Vagina (tissue), 2 donors: ENCODE data around the gene C17orf50.

Source experiments
- POLR2A ChIP-seq, 2 donors: fragments of 450-650 bp; IDR thresholded peaks; one replicate each; pipeline ENCODE4 v1.6.1; 2017; ENCODE audit warnings: antibody characterized with exemption in 2 of 2, mild to moderate bottlenecking in 2 of 2, moderate library complexity in 2 of 2
- TF ChIP-seq, protein P1 (sequence below), 3 experiments: fragments of 450-650 bp in 2 of 3; fragments of 200-600 bp in 1 of 3; sonication (generic) in 1 of 3; IDR thresholded peaks; one replicate each; pipeline ENCODE4 v1.5.1; 2017 to 2019; ENCODE audit warnings: antibody characterized with exemption in 3 of 3, mild to moderate bottlenecking in 2 of 3, moderate library complexity in 2 of 3

DNA sequence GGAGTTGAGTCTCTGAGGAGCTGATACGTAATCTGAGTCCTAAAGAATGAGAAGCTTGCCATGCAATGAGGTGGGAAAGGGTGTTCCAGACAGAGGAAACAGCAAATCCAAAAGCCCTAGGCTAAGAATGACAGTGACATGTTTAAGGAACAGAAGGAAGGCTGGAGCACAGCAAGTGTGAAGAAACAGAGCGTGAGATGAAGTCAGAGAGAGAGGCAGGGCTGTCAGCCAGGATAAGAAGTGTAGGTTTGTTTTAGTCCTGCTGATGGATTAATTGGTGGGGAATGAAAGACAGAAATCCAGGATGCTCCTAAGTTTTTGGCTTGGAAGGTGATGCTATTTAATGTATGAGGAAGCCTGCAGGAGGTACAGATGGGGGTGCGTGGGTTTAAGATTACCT is 20.3 kb downstream of the C17orf50 start:
- TF ChIP-seq, protein P1, sequence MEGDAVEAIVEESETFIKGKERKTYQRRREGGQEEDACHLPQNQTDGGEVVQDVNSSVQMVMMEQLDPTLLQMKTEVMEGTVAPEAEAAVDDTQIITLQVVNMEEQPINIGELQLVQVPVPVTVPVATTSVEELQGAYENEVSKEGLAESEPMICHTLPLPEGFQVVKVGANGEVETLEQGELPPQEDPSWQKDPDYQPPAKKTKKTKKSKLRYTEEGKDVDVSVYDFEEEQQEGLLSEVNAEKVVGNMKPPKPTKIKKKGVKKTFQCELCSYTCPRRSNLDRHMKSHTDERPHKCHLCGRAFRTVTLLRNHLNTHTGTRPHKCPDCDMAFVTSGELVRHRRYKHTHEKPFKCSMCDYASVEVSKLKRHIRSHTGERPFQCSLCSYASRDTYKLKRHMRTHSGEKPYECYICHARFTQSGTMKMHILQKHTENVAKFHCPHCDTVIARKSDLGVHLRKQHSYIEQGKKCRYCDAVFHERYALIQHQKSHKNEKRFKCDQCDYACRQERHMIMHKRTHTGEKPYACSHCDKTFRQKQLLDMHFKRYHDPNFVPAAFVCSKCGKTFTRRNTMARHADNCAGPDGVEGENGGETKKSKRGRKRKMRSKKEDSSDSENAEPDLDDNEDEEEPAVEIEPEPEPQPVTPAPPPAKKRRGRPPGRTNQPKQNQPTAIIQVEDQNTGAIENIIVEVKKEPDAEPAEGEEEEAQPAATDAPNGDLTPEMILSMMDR (IDR thresholded peaks at IDR 0.05) = no peak
- no peak for TF ChIP-seq POLR2A (IDR thresholded peaks at IDR 0.05)
